HepG2 (cell line): ENCODE results near the gene DBNDD2. TPM values are rescaled to one million over a fixed set of nuclear protein-coding genes. Genes with fewer than 3 reads are reported as not detected.

ENCODE experiments used
- CCAR2 ChIP-seq: fragments of 200-400 bp; formaldehyde crosslinking; optimal IDR thresholded peaks from 2 replicates; pipeline ENCODE3; 2018; ENCODE audit warnings: low read depth, mild to moderate bottlenecking, low read length, moderate library complexity
- CHD2 ChIP-seq: IDR thresholded peaks from 2 replicates; pipeline ENCODE4 v1.6.1; 2011; ENCODE audit warnings: low read depth, low read length, improper control_type of control experiment
- FUBP1 ChIP-seq: sonication (generic); formaldehyde crosslinking; IDR thresholded peaks from 2 replicates; pipeline ENCODE4 v1.5.1; 2020; ENCODE audit warnings: missing genetic modification reagents, mild to moderate bottlenecking, borderline replicate concordance
- IKZF1 ChIP-seq: fragments of 450-650 bp; IDR thresholded peaks from 2 replicates; pipeline ENCODE4 v1.7.1; 2016
- KDM6A ChIP-seq: IDR thresholded peaks from 2 replicates; pipeline ENCODE4 v1.6.1; 2016; ENCODE audit warnings: low read depth
- SRY ChIP-seq: sonication (generic); formaldehyde crosslinking; IDR thresholded peaks from 2 replicates; pipeline ENCODE4 v1.8.0; 2022; ENCODE audit warnings: mild to moderate bottlenecking, missing genetic modification reagents
- ZHX1 ChIP-seq: sonication (generic); formaldehyde crosslinking; IDR thresholded peaks from 2 replicates; pipeline ENCODE4 v1.8.1; 2022; ENCODE audit warnings: low read depth, mild to moderate bottlenecking, missing genetic modification reagents
- ZMAT5 ChIP-seq: sonication (generic); formaldehyde crosslinking; IDR thresholded peaks from 2 replicates; pipeline ENCODE4 v1.5.0; 2020; ENCODE audit warnings: mild to moderate bottlenecking, low read depth, missing genetic modification reagents, borderline replicate concordance
- ZNF10 ChIP-seq: sonication (generic); formaldehyde crosslinking; IDR thresholded peaks from 2 replicates; pipeline ENCODE4 v1.4.0; 2020; ENCODE audit warnings: mild to moderate bottlenecking, low read depth, missing genetic modification reagents, borderline replicate concordance
- ZNF24 ChIP-seq: fragments of 450-650 bp; IDR thresholded peaks from 2 replicates; pipeline ENCODE4 v1.6.1; 2017; ENCODE audit warnings: antibody characterized with exemption, mild to moderate bottlenecking
- ZNF557 ChIP-seq: sonication (generic); formaldehyde crosslinking; IDR thresholded peaks from 2 replicates; pipeline ENCODE4 v1.4.0; 2020; ENCODE audit warnings: missing genetic modification reagents
- ZNF678 ChIP-seq: sonication (generic); formaldehyde crosslinking; IDR thresholded peaks from 2 replicates; pipeline ENCODE4 v1.4.0; 2020; ENCODE audit warnings: mild to moderate bottlenecking, missing genetic modification reagents
- ZNF724P ChIP-seq: sonication (generic); formaldehyde crosslinking; IDR thresholded peaks from 2 replicates; pipeline ENCODE4 v1.8.0; 2022; ENCODE audit warnings: missing genetic modification reagents, borderline replicate concordance
- ZNF772 ChIP-seq: sonication (generic); formaldehyde crosslinking; IDR thresholded peaks from 2 replicates; pipeline ENCODE4 v1.5.0; 2020; ENCODE audit warnings: mild to moderate bottlenecking, missing genetic modification reagents
- polyA plus RNA-seq, 8 experiments: library from polyadenylated mRNA; depleted of rRNA in 3 of 8; stranded (reverse) in 7 of 8; unstranded in 1 of 8; fragments of >200 nt; fragmentation: Illumina TruSeq in 4 of 8; extraction: Trizol in 4 of 8; gene quantifications; 2 replicates each; pipeline versions ENCODE4 v1.2.1 to v1.2.3, GENCODE V29; 2011 to 2016; ENCODE audit warnings: low read depth in 4 of 8, missing spikeins in 1 of 8, mixed read lengths in 1 of 8; ENCODE audit not compliant: insufficient read depth in 1 of 8
- total RNA-seq, 5 experiments: library from RNA; depleted of rRNA; stranded (reverse); fragments of >200 nt; fragmentation: Illumina TruSeq; extraction: Trizol; gene quantifications; 2 replicates each; pipeline ENCODE4 v1.2.3, GENCODE V29; 2016; ENCODE audit warnings: low read depth in 1 of 5
- TF ChIP-seq, protein P1 (sequence below): sonication (generic); IDR thresholded peaks from 2 replicates; pipeline ENCODE4 v1.6.1; 2016; ENCODE audit warnings: low read depth, borderline replicate concordance
- TF ChIP-seq, protein P2 (sequence below): sonication (generic); formaldehyde crosslinking; IDR thresholded peaks from 2 replicates; pipeline ENCODE4 v1.5.0; 2020; ENCODE audit warnings: mild to moderate bottlenecking, missing genetic modification reagents
- TF ChIP-seq, protein P3 (sequence below): IDR thresholded peaks from 2 replicates; pipeline ENCODE4 v1.6.1; 2016; ENCODE audit warnings: low read depth, control low read depth

DBNDD2 gene
- total and polyA plus RNA-seq, 2 of the 13 experiments (the other 11 are each of a cell fraction or from before 2014, with no cell fraction given), result 16.7 to 47.6 TPM

- TF ChIP-seq FUBP1 (CRISPR knock-in tag) (no peak), CHD2 (no peak), ZNF557 (peak; percentile 94), ZMAT5 (CRISPR knock-in tag) (no peak), ZNF10 (CRISPR knock-in tag) (no peak), IKZF1 (no peak), CCAR2 (no peak), KDM6A (CRISPR knock-in tag) (0 out of 2 replicates have a peak, but pooled peaks have one; percentile 14), ZNF772 (CRISPR knock-in tag) (peak; percentile 98), ZNF678 (peak; percentile 81; the same call in 1 of the 2 replicates), SRY (CRISPR knock-in tag) (peak; percentile 94), ZNF24 (no peak), ZNF724P (CRISPR knock-in tag) (peak; percentile 81), ZHX1 (peak; percentile 87; the same call in 1 of the 2 replicates)
- TF ChIP-seq, protein P1, sequence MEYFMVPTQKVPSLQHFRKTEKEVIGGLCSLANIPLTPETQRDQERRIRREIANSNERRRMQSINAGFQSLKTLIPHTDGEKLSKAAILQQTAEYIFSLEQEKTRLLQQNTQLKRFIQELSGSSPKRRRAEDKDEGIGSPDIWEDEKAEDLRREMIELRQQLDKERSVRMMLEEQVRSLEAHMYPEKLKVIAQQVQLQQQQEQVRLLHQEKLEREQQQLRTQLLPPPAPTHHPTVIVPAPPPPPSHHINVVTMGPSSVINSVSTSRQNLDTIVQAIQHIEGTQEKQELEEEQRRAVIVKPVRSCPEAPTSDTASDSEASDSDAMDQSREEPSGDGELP, result peak; percentile 31; the same call in 1 of the 2 replicates
- TF ChIP-seq, protein P2, sequence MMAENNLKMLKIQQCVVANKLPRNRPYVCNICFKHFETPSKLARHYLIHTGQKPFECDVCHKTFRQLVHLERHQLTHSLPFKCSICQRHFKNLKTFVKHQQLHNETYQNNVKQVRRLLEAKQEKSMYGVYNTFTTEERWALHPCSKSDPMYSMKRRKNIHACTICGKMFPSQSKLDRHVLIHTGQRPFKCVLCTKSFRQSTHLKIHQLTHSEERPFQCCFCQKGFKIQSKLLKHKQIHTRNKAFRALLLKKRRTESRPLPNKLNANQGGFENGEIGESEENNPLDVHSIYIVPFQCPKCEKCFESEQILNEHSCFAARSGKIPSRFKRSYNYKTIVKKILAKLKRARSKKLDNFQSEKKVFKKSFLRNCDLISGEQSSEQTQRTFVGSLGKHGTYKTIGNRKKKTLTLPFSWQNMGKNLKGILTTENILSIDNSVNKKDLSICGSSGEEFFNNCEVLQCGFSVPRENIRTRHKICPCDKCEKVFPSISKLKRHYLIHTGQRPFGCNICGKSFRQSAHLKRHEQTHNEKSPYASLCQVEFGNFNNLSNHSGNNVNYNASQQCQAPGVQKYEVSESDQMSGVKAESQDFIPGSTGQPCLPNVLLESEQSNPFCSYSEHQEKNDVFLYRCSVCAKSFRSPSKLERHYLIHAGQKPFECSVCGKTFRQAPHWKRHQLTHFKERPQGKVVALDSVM (CRISPR knock-in tag), result no peak; the same call in 1 of the 2 replicates
- TF ChIP-seq, protein P3, sequence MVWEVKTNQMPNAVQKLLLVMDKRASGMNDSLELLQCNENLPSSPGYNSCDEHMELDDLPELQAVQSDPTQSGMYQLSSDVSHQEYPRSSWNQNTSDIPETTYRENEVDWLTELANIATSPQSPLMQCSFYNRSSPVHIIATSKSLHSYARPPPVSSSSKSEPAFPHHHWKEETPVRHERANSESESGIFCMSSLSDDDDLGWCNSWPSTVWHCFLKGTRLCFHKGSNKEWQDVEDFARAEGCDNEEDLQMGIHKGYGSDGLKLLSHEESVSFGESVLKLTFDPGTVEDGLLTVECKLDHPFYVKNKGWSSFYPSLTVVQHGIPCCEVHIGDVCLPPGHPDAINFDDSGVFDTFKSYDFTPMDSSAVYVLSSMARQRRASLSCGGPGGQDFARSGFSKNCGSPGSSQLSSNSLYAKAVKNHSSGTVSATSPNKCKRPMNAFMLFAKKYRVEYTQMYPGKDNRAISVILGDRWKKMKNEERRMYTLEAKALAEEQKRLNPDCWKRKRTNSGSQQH, result peak; percentile 85; the same call in 1 of the 2 replicates
Observed at GRCh38 chr20:45415822-45416637, 7.9 kb downstream of the DBNDD2 start, which contains the start of gene PIGT (continued).
